ENCODE measurements around the gene ACKR1.

ACKR1 gene, protein sequence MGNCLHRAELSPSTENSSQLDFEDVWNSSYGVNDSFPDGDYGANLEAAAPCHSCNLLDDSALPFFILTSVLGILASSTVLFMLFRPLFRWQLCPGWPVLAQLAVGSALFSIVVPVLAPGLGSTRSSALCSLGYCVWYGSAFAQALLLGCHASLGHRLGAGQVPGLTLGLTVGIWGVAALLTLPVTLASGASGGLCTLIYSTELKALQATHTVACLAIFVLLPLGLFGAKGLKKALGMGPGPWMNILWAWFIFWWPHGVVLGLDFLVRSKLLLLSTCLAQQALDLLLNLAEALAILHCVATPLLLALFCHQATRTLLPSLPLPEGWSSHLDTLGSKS

GRCh38 chr1:159204161-159205141 is at the start of gene ACKR1:
ACKR1 (plus strand) TSS chr1:159204875; CDS start chr1:159204960, 85 bp downstream.
- DNase-seq: no peak

GRCh38 chr1:159161001-159161718 is 43.5 kb upstream of the ACKR1 start:
- peak; percentile 71 to 77 for DNase-seq

- no peak for DNase-seq
Measured at GRCh38 chr1:159161719-159162026, 43.0 kb upstream of the ACKR1 start.

- no peak for DNase-seq
Measured at GRCh38 chr1:159162516-159163265, 42.0 kb upstream of the ACKR1 start.

- no peak for DNase-seq
Measured at GRCh38 chr1:159163614-159164228, 41.0 kb upstream of the ACKR1 start.

DNA sequence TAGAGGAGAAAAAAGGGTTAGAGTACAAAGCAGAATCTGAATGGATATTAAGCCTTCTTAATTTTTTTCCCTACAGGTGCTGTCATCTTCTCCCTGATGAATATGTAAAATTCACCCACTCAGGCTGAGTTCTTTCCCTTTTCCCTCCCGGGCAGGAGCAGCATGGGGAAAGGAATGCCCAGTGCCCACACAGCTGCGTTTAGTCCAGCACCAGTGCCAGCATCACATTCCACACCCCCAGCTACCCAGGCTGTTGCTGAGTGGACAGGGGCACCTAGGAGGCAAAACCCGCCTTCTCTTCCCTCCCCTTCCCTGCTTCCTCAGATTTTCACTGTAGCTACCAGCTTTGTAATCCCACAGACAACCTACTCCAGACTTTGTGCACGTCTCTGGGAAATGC is 36.6 kb upstream of the ACKR1 start:
- no peak for DNase-seq

GRCh38 chr1:159170639-159171038 is 34.0 kb upstream of the ACKR1 start:
- no peak for DNase-seq

- no peak for DNase-seq
Measured at GRCh38 chr1:159171254-159171687, 33.4 kb upstream of the ACKR1 start, which contains the start of gene CADM3. CADM3 (plus strand) TSS chr1:159171615; CDS start chr1:159171766, 151 bp downstream.

DNA sequence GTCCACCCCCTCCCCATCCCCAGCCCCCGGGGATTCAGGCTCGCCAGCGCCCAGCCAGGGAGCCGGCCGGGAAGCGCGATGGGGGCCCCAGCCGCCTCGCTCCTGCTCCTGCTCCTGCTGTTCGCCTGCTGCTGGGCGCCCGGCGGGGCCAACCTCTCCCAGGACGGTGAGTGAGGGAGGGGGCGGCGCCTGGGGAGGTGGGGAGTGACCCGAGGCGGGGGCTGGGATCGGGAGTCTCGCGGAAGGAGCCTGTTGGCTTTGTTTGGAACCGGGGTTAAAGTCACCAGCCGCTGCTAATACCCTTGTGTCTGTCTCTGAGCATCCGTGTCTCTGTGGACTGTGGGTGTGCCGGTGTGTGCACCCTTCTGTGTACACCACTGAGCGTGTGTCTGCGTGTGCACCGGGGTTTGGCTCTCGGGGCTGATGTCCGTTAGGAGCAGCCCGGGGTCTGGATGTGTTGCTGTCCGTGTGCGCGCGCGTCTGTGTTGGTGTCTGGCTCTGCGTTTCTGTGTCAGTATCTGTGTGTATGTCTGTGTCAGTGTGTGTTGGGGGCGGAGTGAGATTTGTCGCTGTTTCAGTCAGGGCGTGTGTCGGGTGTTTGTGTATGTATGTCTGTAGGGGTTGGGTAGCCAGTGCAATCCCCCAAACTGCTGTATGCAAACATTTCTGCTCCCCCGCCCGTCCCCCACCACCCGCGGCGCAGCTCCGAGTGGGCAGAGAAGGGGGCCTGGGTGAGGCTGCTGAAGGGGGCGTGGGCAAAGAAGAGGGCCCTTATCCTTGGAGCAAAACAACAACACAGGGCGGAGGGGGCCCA is 32.8 kb upstream of the ACKR1 start:
- DNase-seq: no peak

GRCh38 chr1:159172614-159173291 is 31.9 kb upstream of the ACKR1 start:
- DNase-seq: no peak

DNA sequence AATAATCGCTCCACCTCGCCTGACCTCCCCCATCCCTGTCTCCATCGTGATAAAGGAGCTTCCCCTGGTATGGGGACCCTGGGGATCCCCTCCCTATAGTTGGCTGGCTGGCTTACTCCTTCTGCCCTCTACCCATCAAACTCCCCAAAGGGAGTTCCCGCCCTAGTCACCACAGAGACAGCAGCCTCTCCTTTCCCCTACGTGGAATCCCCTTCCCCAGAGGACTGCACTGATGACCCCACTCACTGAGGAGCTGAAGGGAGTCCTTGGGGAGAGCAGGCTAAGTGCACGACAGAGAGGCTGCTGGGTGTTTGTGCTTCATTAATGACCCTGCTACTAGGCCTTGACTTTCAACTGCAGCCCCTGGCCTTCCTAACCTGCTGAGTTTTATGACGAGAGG is 31.4 kb upstream of the ACKR1 start:
- no peak for DNase-seq

DNA sequence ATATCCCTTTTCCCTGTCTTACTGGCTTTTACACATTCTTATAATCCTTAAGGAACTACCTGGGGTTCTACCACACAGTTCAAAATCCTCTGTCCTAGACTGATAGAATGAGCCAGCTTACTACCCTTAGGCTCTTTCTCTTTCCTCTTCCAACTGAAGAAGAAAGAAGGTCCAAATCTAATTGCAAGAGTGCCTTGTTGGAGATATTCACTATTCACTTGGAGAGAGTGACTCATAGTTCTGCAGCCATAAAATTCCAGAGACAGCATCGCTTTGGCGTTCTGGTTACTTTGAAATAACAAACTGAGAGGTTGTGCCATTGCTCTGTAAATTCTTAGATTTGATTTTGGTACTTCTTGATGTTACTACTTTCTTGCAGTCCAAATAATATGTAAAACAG is 29.1 kb upstream of the ACKR1 start:
- no peak for DNase-seq

- peak; percentile 28 to 29 for DNase-seq
Measured at GRCh38 chr1:159177272-159177907, 27.3 kb upstream of the ACKR1 start.

DNA sequence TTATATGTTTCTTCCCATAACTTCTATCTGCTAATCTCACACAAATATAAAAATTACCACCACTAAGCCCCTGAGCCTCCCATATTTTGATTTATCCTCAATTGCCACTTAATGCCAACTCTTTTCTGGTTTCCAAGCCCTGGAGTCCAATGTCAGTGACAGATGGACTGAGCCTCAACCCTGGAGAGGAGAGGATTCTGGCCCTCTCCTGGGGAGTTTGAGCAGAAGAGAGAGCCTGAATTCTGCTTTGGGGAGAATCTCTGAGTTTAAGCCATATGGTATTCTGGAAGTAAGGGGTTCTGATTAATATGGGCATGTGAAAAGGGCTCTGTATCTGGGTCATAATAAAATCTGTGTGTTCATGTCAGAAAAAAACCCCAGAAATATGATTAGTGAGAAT is 24.8 kb upstream of the ACKR1 start:
- DNase-seq: no peak

- DNase-seq: no peak
Measured at GRCh38 chr1:159180516-159180915, 24.2 kb upstream of the ACKR1 start.

- DNase-seq: no peak
Measured at GRCh38 chr1:159181328-159182024, 23.2 kb upstream of the ACKR1 start.

DNA sequence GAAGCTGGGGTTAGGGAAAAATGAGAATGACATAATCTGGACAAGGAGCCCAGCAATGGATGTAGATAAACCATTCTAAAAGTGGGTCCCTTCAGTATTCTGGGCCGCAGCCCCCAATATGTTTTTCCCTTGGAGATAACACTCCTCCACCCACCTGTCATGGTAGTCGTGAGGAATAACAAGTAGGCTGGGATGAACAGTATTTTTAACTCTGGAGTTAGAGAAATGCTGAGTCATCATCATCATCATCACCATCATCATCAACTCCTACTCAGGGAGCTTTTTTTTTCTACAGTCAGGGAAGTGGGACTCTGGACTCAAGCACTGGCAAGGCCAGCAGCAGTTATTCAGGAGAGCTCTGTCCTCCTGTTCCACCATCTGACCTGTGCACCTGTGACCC is 20.5 kb upstream of the ACKR1 start:
- DNase-seq: no peak

DNA sequence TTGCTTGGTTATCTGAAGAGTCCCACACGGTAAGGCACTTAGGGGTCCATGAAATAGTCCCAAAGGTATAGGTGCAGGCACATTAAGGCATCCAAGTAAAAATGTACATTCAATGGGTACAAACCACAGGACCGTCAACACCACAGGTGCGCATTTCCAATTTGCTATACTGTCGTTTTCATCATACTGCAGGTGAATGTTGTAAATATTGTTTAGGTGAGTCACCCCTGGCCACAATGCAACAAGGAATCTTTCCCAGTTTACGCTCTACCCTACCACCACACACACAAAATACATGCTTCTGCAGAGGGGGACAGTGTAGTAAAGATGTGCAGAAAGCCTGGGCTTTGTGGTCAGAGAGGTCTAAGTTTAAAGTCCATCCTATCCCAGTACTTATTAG is 19.6 kb upstream of the ACKR1 start:
- DNase-seq: no peak

GRCh38 chr1:159187033-159187432 is 17.6 kb upstream of the ACKR1 start:
- no peak for DNase-seq
